HG03196 (cell line): ENCODE results near the gene SMURF2.

ENCODE experiments used
- ATAC-seq: cut with Tn5 transposase; IDR thresholded peaks from one replicate; pipeline ENCODE4 v1.9.1; 2021; ENCODE audit not compliant: unreplicated experiment

The SMURF2 gene

GRCh38 chr17:64544742-64545141 lies 117.4 kb downstream of the SMURF2 start:
- ATAC-seq = no peak

GRCh38 chr17:64540118-64540776 lies 121.9 kb downstream of the SMURF2 start:
- no peak for ATAC-seq

GRCh38 chr17:64538508-64539130 lies 123.5 kb downstream of the SMURF2 start:
- ATAC-seq = no peak

- no peak for ATAC-seq
Measured at GRCh38 chr17:64537488-64537887, 124.6 kb downstream of the SMURF2 start.

- ATAC-seq = no peak
Measured at GRCh38 chr17:64536913-64537312, 125.2 kb downstream of the SMURF2 start.

- ATAC-seq = no peak
Measured at GRCh38 chr17:64535357-64535756, 126.8 kb downstream of the SMURF2 start.

- ATAC-seq = no peak
Measured at GRCh38 chr17:64534187-64534586, 127.9 kb downstream of the SMURF2 start.

GRCh38 chr17:64533784-64534183 lies 128.3 kb downstream of the SMURF2 start:
- no peak for ATAC-seq

GRCh38 chr17:64532409-64532808 lies 129.7 kb downstream of the SMURF2 start:
- ATAC-seq = no peak

GRCh38 chr17:64531955-64532371 lies 130.1 kb downstream of the SMURF2 start:
- ATAC-seq = no peak

- ATAC-seq = no peak
Measured at GRCh38 chr17:64529221-64529620, 132.9 kb downstream of the SMURF2 start.

- no peak for ATAC-seq
Measured at GRCh38 chr17:64527914-64528313, 134.2 kb downstream of the SMURF2 start.

GRCh38 chr17:64520359-64520758 lies 141.7 kb downstream of the SMURF2 start:
- no peak for ATAC-seq

- ATAC-seq = no peak
Measured at GRCh38 chr17:64519601-64520000, 142.5 kb downstream of the SMURF2 start.

- ATAC-seq = no peak
Measured at GRCh38 chr17:64515829-64516228, 146.3 kb downstream of the SMURF2 start.

- no peak for ATAC-seq
Measured at GRCh38 chr17:64515419-64515818, 146.7 kb downstream of the SMURF2 start.

GRCh38 chr17:64509179-64509578 lies 152.9 kb downstream of the SMURF2 start:
- ATAC-seq = no peak

- ATAC-seq = no peak
Measured at GRCh38 chr17:64508683-64509082, 153.4 kb downstream of the SMURF2 start.

- ATAC-seq = peak; percentile 18
Measured at GRCh38 chr17:64507413-64507782, 154.7 kb downstream of the SMURF2 start.

- ATAC-seq = peak; percentile 69
Measured at GRCh38 chr17:64506576-64507412, 155.3 kb downstream of the SMURF2 start, which contains the start of gene CEP95. Gene CEP95, plus strand, starts transcription at chr17:64506977. Its CDS starts 121 bp downstream, at chr17:64507098.

GRCh38 chr17:64506201-64506575 lies 155.9 kb downstream of the SMURF2 start, which contains the start of gene DDX5:
Gene DDX5, minus strand, starts transcription at chr17:64506289. Its CDS starts 170 bp downstream, at chr17:64506119.
- peak; percentile 62 for ATAC-seq
